Fibroblast of skin of left biceps (primary cell): Measurements from ENCODE around the gene THAP10.
"Not testable (repeated sequence)": the region's sequence is repeated elsewhere in the genome, so short reads cannot be mapped to it uniquely, and the experiment has no call there.

Source experiments
- DNase-seq, 2 experiments: peaks; one replicate each; pipeline ENCODE4 v3.0.0-alpha.2; 2013; ENCODE audit warnings: low read depth in 2 of 2

Gene THAP10

DNA sequence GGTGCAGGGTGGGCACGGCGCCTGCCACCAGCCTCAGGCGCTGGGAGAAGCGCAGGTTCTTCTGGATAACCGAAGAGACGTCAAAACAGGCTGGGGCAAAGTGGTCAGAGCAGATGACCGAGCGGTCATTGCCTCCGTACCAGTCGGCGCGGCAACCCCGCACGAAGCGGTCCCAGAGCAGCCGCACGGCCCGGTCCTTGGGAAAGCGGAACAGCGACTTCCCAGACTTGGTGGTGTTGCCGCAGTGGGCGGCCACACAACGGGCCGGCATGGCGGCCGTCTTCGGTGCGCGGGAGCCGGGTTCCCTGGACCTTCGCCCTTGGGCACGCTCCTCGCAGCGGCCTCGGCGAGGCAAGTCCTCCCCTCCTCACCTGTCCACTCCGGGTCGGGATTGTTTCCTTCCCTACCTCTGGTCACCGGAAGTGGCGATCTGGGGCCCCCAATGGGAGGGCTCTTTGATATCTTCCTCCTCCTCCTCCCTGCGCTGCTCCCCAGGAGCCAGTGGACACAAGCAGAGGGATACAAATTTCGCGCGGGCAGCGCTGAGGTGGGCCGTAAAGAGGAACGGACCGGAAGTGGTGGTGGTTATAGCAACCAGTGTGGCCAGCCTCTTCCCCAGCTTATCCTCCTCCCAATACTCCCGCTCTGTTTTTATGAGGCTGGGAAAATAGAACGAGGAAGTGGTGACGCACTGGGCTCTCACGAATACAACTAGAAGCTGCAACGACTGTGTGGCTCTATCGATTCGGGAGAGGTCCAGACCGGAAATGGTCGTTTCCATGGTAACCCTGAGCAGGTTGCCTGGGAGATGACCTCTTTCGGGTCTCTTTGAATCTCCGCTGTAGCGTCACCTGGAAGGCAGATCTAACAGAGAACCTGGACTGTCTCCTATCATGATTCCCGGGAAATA lies at the start of gene THAP10, which contains the start of gene LRRC49:
Gene THAP10, minus strand, starts transcription at position 432 of the 910 bp plus-strand sequence. Its CDS starts 161 bp downstream, at position 271.
Gene LRRC49, plus strand, starts transcription at position 825 of the 910 bp plus-strand sequence. Its CDS starts 69 bp downstream, at position 894.
- peak; percentile 88 to 90 for DNase-seq

DNA sequence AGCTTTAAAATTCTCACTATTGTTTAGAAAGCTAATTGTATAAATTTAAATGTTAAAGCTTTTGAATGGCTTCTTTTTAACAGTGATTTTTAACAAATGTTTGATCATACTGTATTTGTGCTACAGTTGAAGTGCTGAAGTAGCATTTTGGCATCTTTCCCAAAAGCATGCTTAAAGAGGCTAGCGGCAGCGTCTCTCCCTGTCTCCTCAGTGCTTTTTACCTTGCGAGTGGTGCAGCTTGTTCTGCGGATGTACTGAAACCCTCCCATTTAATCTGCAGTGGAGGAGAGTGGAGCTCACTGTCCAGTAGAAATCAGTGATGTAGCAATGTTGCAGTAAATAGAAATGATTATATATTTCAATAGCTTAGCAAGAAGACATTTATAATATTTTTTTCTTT lies 44.1 kb upstream of the THAP10 start:
- no peak for DNase-seq

DNA sequence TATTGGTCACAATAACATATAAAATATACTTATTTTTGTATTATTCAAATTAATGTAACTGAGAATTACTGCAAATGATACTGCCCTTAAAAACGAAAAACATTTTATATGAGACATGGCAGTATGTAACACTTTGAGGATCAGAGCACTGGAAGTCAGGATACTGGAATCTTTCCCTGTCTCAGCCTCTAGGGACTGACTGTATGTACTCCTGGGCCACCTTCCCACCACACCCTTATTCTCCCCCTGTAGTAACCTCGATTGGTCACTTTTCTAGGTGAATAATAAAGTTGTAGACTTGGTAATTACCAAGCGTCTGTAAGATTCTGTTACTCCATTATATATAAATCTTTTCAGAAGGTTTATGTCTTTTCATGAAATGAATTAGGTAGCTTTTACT lies 43.4 kb upstream of the THAP10 start:
- DNase-seq, result no peak

DNA sequence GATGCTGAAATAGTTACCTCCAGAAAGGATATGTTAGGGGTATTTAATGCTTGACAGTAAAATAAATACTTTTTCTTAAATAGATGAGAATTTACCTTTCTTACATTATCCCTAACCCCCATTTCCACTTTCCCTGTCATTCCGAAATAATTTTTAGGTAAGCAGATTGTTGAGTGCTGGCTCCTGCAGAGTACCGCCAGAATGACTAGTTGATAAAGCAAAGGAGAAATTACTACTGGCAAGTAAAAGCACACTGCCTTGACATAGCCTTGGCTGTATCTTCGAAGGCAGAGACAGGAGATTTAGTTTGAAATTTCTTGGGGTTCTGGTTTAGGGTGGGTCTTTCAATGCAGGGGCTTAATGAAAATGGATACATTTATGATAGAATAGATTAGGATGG lies 41.2 kb upstream of the THAP10 start:
- DNase-seq, result no peak

DNA sequence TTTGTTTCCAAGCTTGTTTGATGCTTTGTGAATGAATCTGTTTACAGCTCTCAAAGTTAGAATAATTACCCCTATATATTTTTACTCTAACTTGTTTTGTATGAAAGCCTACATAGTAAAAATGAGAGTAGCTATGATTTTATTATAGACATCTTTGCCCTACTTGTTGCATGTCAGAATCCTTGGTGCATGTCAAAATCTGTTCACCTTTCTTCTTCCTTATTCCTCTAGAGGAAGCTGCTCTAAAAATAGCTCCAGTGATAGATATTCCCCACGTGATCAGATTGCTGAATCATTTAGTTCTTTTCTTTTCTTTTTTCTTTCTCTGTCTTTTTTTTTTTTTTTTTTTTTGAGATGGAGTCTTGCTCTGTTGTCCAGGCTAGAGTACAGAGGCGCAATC lies 40.2 kb upstream of the THAP10 start:
- no peak for DNase-seq

DNA sequence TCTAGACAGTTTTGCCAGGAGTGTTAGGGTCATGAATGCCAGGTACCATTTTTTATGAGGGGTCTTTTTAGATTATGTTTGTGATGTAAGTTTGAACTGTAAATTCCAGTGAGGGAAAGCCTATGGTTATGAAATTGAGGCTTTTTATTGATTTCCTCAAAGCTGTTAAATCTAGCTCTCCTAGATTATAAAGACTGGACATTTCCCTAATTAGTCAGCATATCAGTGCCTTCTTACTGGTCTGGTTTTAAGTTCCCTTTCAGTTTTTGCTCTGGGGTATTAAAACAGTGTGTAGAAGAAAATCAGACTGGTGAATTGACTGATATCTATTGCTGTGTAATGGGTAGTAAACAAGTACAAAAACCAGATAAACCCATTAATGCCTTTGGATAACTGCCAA lies 39.6 kb upstream of the THAP10 start:
- no peak for DNase-seq

DNA sequence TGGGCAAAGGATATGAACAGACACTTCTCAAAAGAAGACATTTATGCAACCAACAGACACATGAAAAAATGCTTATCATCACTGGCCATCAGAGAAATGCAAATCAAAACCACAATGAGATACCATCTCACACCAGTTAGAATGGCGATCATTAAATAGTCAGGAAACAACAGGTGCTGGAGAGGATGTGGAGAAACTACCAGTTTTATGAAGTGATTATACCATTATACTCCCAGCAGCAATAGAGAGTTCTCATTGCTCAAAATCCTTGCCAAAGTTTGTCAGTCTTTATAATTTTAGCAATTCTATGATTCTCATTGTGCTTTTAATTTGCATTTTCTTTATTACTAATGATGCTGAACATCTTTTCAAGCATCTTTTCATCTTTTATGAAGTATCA lies 34.7 kb upstream of the THAP10 start:
- DNase-seq, result not testable (repeated sequence)

DNA sequence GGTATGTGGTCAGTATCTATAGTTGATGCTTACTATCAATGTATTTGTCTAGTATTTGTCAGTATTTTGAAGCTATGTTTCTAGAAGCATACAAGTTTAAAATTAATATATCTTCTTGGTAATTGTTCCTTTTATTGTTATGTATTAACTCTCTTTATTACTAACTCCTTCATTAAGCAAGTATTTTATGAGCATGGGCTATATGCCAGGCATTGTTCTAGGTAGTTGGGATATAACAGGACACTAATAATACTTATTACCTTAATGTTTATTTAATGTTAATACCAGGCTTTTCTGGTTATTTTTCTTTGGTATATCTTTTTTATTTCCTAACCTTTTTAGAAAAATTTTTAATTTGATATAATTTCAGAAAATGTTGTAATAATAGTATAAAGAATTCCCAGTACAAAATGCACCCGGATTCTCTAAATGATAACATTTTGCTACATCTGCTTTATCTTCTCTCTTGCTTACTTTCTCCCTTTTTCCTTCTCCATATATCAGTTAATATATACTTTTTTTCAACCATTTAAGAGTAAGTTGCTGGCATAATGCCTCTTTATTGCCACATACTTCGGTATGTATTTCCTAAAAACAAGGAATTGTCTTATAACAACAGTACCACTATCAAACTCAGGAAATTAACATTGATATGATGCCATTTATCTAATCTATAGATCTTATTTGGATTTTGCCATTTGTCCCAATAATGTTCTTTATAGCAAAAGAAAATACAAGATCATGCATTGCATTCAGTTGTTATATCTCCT lies 31.3 kb upstream of the THAP10 start:
- DNase-seq, result no peak

DNA sequence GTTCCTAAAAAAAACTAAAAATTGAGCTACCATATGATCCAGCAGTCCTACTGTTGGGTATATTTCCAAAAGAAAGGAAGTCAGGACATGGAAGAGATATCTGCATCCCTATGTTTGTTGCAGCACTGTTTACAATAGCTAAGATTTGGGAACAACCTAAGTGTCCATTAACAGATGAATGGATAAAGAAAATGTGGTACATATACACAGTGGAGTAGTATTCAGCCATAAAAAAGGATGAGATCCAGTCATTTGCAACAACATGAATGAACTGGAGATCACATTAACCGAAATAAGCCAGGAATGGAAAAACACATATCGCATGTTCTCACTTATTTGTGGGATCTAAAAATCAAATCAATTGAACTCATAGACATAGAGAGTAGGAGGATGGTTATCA lies 29.9 kb upstream of the THAP10 start:
- no peak for DNase-seq

DNA sequence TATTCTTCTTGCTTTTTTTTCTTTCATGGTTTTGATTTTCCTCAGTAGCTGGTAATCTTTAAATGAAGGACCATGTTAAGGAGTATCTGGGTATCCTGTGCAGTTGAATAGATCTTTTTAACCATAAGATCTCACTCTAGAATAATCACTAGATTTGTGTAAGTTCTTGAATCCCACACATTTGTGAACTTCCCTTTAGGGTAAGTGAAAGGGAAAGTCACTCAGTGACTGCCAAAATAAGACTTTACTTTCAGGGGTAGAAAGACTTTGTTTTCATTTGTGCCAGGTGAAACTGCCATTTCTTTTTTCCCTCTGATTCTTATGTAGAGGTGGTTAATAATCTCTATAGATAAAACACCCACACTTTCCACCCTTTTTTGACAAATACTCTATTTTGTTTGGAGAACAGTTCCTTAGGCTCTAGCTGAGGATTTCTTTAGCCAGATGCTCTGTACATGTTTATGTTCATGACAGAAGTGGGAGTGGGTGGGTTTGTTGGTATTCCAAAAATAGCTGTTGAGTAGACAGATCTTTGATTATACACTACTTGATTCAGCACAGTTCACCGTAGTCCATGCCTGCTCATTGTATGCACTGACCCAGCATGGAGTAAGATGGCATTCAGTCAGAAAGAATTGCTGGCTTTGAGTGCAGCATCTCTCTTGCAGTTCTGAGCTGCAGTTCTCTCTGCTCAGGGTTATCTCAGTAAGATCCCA lies 28.9 kb upstream of the THAP10 start:
- DNase-seq, result no peak

DNA sequence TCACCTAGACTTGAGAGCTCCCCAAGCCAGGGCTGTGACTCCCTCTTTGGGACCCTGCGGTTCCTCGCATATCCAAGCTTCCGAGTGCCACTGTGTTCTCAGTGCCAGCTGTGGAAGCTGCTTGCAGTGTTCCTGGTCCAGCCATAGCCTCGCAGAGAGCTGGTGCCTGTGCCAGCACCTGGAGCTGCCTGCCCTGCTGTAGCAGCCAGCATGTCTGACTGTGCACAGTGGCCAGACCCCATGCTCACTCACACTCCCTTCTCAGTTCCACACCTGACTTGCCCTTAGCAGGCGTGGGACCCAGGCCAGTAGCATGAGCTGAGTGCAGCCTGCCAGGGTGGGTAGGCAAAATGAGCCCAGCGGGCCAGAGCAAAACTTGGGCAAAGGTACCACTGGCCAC lies 25.7 kb upstream of the THAP10 start:
- DNase-seq, result no peak

DNA sequence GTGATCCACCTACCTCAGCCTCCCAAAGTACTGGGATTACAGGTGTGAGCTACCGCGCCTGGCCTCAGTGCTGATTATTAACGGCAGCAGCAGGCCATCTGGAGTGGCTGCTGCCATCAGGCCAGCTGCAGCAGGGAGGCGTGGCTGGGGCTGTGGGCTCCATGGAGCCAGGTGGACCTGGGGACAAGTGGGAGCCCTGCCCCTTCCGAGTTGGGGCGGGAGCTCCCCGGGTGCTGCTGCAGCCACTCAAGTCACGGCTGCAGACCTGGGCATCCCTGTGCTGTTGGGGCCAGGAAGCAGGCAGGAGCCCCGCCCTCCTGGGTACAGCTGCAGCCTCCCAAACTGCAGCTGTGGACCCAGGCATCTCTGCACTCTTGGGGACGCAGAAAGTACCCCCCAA lies 24.3 kb upstream of the THAP10 start:
- no peak for DNase-seq

DNA sequence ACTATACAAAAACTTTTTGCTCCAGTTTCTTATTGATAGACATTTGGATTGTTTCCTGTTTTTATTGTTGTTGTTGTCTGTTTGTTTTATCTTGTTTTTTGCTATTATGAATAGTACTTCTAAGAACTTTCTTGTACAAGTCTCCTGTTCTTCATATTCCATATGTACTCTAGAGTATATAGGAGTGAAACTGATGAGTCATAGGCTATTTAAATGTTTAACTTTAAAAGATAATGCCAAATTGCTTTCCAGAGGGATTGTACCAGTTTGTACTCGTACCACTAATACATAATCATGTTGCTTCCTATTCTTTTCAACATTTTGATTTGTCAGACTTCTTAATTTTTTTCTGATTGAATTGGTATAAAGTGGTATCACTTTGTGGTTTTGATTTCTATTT lies 20.0 kb upstream of the THAP10 start:
- no peak for DNase-seq

DNA sequence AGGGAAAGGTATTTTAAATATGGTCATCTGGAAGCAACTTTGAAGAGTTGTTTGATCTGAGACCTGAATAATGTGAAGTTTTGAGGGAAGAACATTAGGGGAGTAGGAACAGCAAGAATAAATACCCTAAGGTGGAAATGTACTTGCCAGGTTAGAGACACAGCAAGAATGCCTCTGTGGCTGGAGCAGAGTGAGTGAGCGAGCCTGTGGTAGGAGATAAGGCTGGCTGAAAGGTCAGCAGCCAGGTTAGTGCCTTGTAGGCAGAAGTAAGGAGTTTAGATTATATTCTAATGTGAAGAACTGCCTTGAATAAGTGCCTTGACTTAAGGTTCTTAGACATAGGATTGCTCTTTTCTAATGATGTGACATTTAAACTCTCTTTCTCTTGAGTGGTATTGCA lies 18.7 kb upstream of the THAP10 start:
- DNase-seq, result no peak

DNA sequence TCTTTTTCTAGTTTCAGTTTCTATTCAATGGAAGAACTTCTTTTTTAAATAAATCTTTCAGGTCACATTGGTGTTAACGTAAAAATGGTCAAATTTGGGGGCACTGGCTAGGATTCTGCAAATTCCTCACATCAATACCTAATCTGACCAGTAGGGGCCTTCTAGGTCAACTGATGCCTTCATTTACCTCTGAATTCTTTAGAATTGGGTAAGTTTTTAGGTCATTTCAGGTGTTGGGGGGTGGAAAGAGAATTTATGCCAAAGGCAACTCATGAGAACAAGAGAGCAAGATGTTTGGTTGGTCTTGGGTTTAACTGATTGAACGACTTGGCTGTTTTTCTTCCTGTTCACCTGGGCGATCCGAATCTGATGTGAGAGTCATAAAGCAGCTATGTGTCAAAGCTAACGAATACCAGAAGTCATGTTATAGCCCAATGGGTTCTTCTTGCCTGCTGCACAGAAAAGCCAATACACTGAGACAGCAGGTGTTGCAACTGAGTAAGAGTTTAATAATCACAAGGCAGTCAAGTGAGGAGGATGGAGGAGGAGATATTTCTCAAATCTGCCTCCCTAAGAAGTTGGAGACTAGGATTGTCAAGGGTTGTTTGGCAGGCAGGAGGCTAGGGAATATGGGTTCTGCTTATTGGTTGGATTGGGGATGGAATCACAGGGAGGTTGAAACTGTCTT lies 15.7 kb upstream of the THAP10 start:
- no peak for DNase-seq

DNA sequence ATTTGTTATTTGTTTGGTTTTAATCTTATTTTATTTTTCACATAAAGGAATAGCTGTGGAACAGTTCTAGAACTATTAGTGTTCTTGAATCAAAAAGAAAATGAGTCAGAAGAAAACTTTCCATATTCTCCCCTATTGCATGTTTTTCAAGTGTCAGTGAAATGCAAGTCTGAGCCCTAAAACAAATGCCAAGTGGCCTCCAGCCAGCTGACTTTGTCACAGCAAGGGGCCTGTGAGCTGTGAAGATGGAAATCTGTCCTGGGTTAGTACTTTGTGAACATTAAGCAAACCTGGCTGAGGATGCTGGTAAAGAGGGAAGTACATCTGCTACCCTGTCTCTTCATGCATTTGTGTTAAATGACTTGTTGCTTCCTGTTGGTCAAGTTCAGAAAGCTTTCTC lies 14.6 kb upstream of the THAP10 start:
- DNase-seq, result peak in 1 of 2 experiments; percentile 23

DNA sequence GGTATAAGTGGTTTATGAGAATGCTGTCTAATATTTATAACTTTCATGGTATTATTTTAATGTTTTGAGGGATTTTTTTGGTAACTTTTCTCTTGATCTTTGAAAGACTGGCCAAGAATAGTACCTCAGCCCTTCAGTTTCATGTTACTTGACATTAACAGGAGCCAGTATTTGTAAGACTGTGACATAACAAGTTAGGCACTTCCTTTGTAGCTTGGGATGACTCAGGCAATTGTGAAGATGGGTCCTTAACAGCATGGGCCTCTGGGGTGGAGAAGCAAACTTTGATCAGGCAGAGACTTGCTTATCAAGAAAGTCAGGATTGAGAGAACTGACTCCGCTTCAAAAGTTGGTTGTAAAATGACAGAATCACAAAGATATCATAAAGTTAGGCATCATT lies 9.9 kb upstream of the THAP10 start:
- peak; percentile 58 to 59 for DNase-seq

DNA sequence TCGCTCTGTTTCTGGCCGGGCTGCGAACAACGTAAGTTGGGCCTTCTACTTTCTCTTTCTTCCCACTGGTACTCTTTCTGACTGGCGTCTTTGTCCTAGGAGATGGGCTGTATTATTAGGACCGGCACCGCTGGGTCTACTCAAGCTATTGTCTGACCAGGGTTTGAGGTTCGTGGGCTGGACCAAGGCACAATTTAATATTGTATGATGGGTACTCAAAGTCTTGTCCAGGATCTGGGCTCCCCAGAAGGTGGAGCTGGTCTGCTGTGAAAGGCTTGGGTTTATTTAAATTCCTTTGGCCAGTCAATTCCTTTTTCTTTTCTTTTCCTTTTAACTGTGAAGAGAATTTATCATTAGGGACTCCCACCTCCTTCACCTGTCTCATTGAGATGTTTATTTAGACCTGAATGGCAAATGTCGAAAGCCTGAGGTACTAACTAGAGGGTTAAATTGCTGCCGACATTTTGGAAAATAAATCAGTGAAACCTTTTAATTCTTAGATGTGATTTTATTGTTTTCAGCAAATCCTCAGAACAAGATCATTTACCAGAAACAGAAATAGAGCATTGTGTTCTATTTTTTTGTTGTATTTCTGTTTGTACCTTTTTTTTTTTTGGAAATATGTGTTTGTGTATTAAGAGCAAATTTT lies 803 bp upstream of the THAP10 start:
- peak; percentile 28 to 29 for DNase-seq

DNA sequence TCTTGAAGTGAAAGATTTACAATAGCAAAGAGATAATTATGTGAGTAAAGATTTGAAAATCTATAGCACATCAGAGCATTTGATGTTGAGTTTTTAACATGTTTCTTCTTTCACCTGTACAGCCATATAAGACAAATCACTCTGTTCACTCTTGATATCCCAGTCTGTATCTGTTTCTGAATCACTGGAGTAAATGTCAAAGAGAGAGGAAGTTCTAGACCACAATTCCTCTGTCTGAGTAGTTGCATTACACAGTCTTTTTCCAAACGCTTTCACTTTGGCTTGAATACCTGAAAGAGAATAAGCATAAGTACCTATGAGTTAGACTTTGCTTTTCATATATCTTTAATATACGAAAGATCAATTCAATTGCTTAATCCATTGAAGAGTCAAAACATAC lies 9.9 kb downstream of the THAP10 start:
- no peak for DNase-seq

DNA sequence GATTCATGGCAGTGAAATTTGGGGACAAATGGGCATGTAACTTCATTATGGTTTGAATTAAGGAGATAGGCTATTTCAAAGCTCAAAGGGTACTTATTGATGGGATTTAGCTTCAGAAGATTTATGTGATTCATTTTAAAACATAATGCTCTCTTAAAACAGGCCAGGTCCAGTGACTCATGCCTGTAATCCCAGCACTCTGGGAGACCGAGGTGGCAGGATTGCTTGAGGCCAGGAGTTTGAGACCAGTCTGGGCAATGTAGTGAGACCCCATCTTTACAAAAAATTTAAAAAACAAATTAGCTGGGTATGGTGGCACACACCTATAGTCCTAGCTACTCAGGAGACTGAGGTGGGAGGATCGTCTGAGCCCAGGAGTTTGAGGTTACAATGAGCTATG lies 11.5 kb downstream of the THAP10 start:
- DNase-seq, result no peak

DNA sequence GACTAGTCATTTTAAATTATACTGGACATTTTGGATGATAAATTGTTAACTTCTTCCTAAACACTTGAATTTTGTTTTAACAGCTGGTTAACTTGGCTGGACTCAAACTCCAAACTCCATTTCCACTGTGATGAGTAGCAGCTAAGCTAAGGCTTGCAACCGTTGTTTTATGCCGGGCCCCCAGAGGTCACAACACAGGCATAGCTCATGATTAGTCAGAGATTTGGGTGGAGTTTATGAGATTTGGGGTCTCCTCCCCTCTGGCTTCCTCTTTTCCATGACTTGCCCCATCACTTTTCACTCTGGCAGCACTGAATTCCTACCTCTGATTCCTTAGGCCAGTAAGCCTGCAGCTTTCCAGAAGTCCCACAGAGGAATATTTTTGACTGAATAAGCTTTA lies 12.8 kb downstream of the THAP10 start:
- DNase-seq, result no peak
